ENCODE measurements around the gene CD6.

The CD6 gene

GRCh38 chr11:61061081-61061826 lies 89.8 kb downstream of the CD6 start:
- peak; percentile 79 to 86 for DNase-seq

DNA sequence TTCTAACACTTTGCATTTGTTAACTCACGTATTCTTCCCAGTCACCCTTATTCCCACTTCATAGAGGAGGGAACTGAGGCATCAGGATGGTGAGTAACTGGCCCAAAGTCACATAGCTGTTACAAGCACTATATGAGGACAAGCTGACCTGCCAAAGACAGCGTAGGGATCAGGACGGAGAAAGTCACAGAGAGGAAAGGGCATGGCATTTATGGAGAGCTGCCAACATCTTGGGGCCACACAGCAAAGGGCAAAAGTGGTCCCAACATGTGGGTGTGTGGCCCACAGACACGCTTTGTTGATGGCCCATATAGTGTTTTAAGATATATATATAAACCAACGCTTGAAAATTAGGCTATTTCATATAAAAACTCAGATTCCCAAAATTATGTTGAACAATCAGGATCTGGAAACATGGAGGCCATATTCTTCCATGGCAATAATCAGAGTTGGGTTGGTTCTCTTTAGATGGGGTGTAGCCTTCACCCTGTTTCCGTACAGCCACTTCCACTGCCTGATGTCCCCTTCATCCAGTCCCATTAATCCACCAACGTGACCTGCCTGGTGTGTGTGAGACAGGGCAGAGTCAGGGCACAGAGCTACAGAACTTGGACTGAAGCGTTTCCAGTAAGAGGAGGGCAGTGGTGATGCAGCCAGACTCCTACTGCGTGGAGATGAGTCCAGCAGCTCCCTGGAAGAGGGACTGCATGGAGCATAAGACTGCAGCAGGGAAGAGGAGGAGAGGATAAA lies 90.9 kb downstream of the CD6 start:
- no peak for DNase-seq

DNA sequence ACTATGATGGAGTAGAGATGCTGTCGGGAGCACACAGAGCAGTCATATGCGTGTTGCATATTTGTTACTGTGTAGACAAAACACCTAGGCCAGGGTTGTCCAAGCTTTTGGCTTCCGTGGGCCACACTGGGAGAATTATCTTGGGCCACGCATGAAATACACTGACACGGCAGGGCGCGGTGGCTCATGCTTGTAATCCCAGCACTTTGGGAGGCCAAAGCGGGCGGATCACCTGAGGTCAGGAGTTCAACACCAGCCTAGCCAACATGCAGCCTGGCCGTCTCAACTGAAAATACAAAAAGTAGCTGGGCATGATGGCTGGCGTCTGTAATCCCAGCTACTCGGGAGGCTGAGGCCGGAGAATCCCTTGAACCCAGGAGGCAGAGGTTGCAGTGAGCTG lies 93.8 kb downstream of the CD6 start:
- peak in 1 of 2 donors; percentile 7 for DNase-seq

GRCh38 chr11:61065955-61066638 lies 94.6 kb downstream of the CD6 start:
- DNase-seq = peak; percentile 22 to 39

GRCh38 chr11:61066645-61067044 lies 95.2 kb downstream of the CD6 start:
- peak in 1 of 2 donors; percentile 6 for DNase-seq

GRCh38 chr11:61067782-61068446 lies 96.4 kb downstream of the CD6 start:
- DNase-seq = peak in 1 of 2 donors; percentile 3

- peak in 1 of 2 donors; percentile 8 for DNase-seq
Observed at GRCh38 chr11:61068581-61068980, 97.1 kb downstream of the CD6 start.

DNA sequence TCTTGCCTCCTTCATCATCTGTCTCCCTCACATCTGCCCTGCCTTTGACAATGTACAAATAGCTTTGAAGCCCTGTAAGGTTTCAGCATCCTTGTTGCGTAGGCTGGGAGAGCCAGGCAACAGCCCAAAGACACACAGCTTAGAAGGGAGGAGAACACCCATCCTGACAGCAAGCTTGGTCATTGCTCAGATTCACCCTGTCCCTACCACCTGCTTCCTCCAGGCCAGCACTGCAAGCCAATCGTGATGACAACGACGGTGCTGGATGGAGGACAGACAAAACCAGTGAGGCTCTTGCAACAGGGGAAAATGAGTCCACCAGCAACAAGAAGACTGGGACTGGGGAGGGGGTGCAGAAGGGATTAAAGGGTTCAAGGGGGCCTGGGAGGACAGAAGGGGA lies 97.9 kb downstream of the CD6 start:
- DNase-seq = no peak

Measured in CD4-positive, alpha-beta T cell treated with Interleukin-4 for 1 hour (primary cell).